ENCODE results near the gene MED22.

DNA sequence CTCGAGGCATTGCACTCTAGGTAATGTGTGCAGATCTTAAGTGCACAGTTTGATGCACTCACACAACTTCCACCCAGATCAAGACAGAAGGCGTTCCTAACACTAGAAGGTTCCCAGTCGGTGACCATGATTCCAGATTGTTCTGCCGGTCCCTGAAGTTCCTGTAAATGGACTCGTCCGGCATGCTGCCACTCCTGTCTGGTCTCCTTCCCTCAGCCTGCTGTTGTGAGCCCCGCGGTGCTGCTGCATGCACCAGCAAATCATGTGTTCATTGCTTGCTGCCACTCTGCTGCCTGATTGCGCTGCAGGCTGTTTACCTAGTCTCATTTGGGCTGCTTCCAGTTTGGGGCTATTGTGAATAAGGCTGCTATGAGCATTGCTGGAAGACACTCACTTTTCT is 39.7 kb upstream of the MED22 start:
- TF ChIP-seq GATA3 (IDR thresholded peaks at IDR 0.05; ENCODE audit: low read depth, low read length) (no peak), GATA2 (IDR thresholded peaks at IDR 0.05; ENCODE audit: low read depth, low read length) (no peak)

Data from SH-SY5Y (cell line).